ENCODE measurements around the gene FARS2.

- no peak for TF ChIP-seq POLR2AphosphoS5 (IDR thresholded peaks at IDR 0.05)
- no peak for TF ChIP-seq CTCF (IDR thresholded peaks at IDR 0.05)
- no peak for TF ChIP-seq POLR2A (IDR thresholded peaks at IDR 0.05)
Measured at GRCh38 chr6:5754904-5755303, 493.6 kb downstream of the FARS2 start.
